ENCODE results near the gene KRT2.
"Not testable (repeated sequence)": the region's sequence is repeated elsewhere in the genome, so short reads cannot be mapped to it uniquely, and the experiment has no call there.

The KRT2 gene

GRCh38 chr12:52683575-52684300, 31.7 kb upstream of the KRT2 start:
- no peak for DNase-seq

- no peak for DNase-seq
Observed at GRCh38 chr12:52682938-52683574, 31.0 kb upstream of the KRT2 start.

- no peak for DNase-seq
Observed at GRCh38 chr12:52682381-52682660, 30.3 kb upstream of the KRT2 start.

- no peak for DNase-seq
Observed at GRCh38 chr12:52681526-52682380, 29.7 kb upstream of the KRT2 start.

- no peak for DNase-seq
Observed at GRCh38 chr12:52680363-52680762, 28.4 kb upstream of the KRT2 start, which contains the start of gene KRT1. Gene KRT1 (minus strand): TSS chr12:52680407. CDS start chr12:52680348, 59 bp downstream.

- DNase-seq: no peak
Observed at GRCh38 chr12:52679875-52680274, 27.9 kb upstream of the KRT2 start.

- no peak for DNase-seq
Observed at GRCh38 chr12:52677671-52678070, 25.7 kb upstream of the KRT2 start.

GRCh38 chr12:52677126-52677525, 25.1 kb upstream of the KRT2 start:
- DNase-seq: no peak

- no peak for DNase-seq
Observed at GRCh38 chr12:52676163-52676562, 24.2 kb upstream of the KRT2 start.

- DNase-seq: no peak
Observed at GRCh38 chr12:52675301-52675701, 23.3 kb upstream of the KRT2 start.

GRCh38 chr12:52674433-52674775, 22.4 kb upstream of the KRT2 start:
- DNase-seq: no peak

GRCh38 chr12:52673713-52674432, 21.9 kb upstream of the KRT2 start:
- no peak for DNase-seq

GRCh38 chr12:52673217-52673616, 21.2 kb upstream of the KRT2 start:
- DNase-seq: no peak

GRCh38 chr12:52672321-52672933, 20.4 kb upstream of the KRT2 start:
- no peak for DNase-seq

- no peak for DNase-seq
Observed at GRCh38 chr12:52670961-52671360, 18.9 kb upstream of the KRT2 start.

GRCh38 chr12:52670506-52670905, 18.5 kb upstream of the KRT2 start:
- DNase-seq: no peak

- DNase-seq: not testable (repeated sequence)
Observed at GRCh38 chr12:52669941-52670340, 17.9 kb upstream of the KRT2 start.

GRCh38 chr12:52669426-52669825, 17.4 kb upstream of the KRT2 start:
- DNase-seq: no peak

GRCh38 chr12:52667931-52668330, 15.9 kb upstream of the KRT2 start:
- DNase-seq: no peak

GRCh38 chr12:52667509-52667908, 15.5 kb upstream of the KRT2 start:
- no peak for DNase-seq

- DNase-seq: no peak
Observed at GRCh38 chr12:52666471-52666870, 14.5 kb upstream of the KRT2 start.

- no peak for DNase-seq
Observed at GRCh38 chr12:52663420-52663819, 11.4 kb upstream of the KRT2 start.

- no peak for DNase-seq
Observed at GRCh38 chr12:52662918-52663229, 10.9 kb upstream of the KRT2 start.
